Neural cell (in vitro differentiated cells): ENCODE results near the gene SLC49A4. TPM values are rescaled to one million over a fixed set of nuclear protein-coding genes. Genes with fewer than 3 reads are reported as not detected.

Source experiments
- H2AFZ ChIP-seq: fragments of 200-600, 300-800 bp; sonication (generic), shearing (Covaris generic); 2 replicates; pipeline ENCODE4 v1.6.0; 2014; ENCODE audit warnings: low read depth, mild to moderate bottlenecking, antibody characterized with exemption, low read length, moderate library complexity
- H3F3A ChIP-seq: fragments of 200-600 bp; shearing (Covaris generic); 2 replicates; pipeline ENCODE4 v1.6.1; 2016; ENCODE audit warnings: mild to moderate bottlenecking, moderate library complexity, mixed read lengths, antibody characterized with exemption, low read length; ENCODE audit not compliant: insufficient read depth, poor library complexity, severe bottlenecking
- H3K27ac ChIP-seq: fragments of 200-600, 300-800 bp; sonication (generic), shearing (Covaris generic); 2 replicates; pipeline ENCODE4 v1.5.1; 2014; ENCODE audit warnings: mild to moderate bottlenecking, low read length, moderate library complexity
- H3K27me3 ChIP-seq: fragments of 300-800, 200-600 bp; sonication (generic), shearing (Covaris generic); 2 replicates; pipeline ENCODE4 v1.6.0; 2014; ENCODE audit warnings: mild to moderate bottlenecking, low read depth, low read length, moderate library complexity; ENCODE audit not compliant: insufficient read depth
- H3K36me3 ChIP-seq: fragments of 300-800, 200-600 bp; sonication (generic), shearing (Covaris generic); 2 replicates; pipeline ENCODE4 v1.5.1; 2014; ENCODE audit warnings: mild to moderate bottlenecking, antibody characterized with exemption, low read length, moderate library complexity; ENCODE audit not compliant: insufficient read depth
- H3K4me2 ChIP-seq: fragments of 300-800, 200-600 bp; sonication (generic), shearing (Covaris generic); 2 replicates; pipeline ENCODE4 v1.6.0; 2014; ENCODE audit warnings: mild to moderate bottlenecking, low read length
- H3K4me3 ChIP-seq: fragments of 300-800, 200-600 bp; sonication (generic), shearing (Covaris generic); 2 replicates; pipeline ENCODE4 v1.5.1; 2014; ENCODE audit warnings: mild to moderate bottlenecking, low read length, moderate library complexity
- H3K79me2 ChIP-seq: fragments of 200-600 bp; shearing (Covaris generic); replicated peaks from 2 replicates; pipeline ENCODE4 v1.6.0; 2014; ENCODE audit warnings: mild to moderate bottlenecking, low read length, moderate library complexity; ENCODE audit not compliant: insufficient read depth
- H3K9ac ChIP-seq: fragments of 300-800, 200-600 bp; sonication (generic), shearing (Covaris generic); 2 replicates; pipeline ENCODE4 v1.6.1; 2016; ENCODE audit warnings: mild to moderate bottlenecking, low read length, mixed read lengths
- H3K9me2 ChIP-seq: fragments of 200-600 bp; shearing (Covaris generic); 2 replicates; pipeline ENCODE4 v1.6.1; 2016; ENCODE audit warnings: mild to moderate bottlenecking, low read length, mixed read lengths; ENCODE audit not compliant: insufficient read depth
- H3K9me3 ChIP-seq: fragments of 200-600, 300-800 bp; sonication (generic), shearing (Covaris generic); 2 replicates; pipeline ENCODE4 v1.6.1; 2016; ENCODE audit warnings: mild to moderate bottlenecking, mixed run types, low read length, moderate library complexity, mixed read lengths
- H4K20me1 ChIP-seq: fragments of 200-600 bp; shearing (Covaris generic); 2 replicates; pipeline ENCODE4 v1.6.1; 2016; ENCODE audit warnings: mild to moderate bottlenecking, mixed run types; ENCODE audit not compliant: insufficient read depth
- CTCF ChIP-seq: fragments of 450-650 bp; IDR thresholded peaks from 2 replicates; pipeline ENCODE4 v1.5.1; 2014; ENCODE audit warnings: antibody characterized with exemption, mild to moderate bottlenecking, moderate library complexity; ENCODE audit not compliant: poor library complexity, severe bottlenecking
- EP300 ChIP-seq: fragments of 450-650 bp; conservative IDR thresholded peaks from 2 replicates; pipeline ENCODE4 v1.6.1; 2014; ENCODE audit warnings: antibody characterized with exemption, mild to moderate bottlenecking, moderate library complexity; ENCODE audit not compliant: poor library complexity, severe bottlenecking
- EZH2 ChIP-seq: fragments of 200-600, 300-800 bp; shearing (Covaris generic), sonication (generic); IDR thresholded peaks from 2 replicates; pipeline ENCODE4 v1.6.1; 2014; ENCODE audit warnings: antibody characterized with exemption, low read length, borderline replicate concordance, mild to moderate bottlenecking; ENCODE audit not compliant: insufficient read depth, poor library complexity, severe bottlenecking
- MXI1 ChIP-seq: fragments of 450-650 bp; conservative IDR thresholded peaks from 2 replicates; pipeline ENCODE4 v1.6.1; 2014; ENCODE audit warnings: antibody characterized with exemption, mild to moderate bottlenecking; ENCODE audit not compliant: poor library complexity, severe bottlenecking
- POLR2AphosphoS5 ChIP-seq: IDR thresholded peaks from 2 replicates; pipeline ENCODE4 v1.6.1; 2012
- RAD21 ChIP-seq: fragments of 450-650 bp; conservative IDR thresholded peaks from 2 replicates; pipeline ENCODE4 v1.6.1; 2014; ENCODE audit warnings: antibody characterized with exemption, mild to moderate bottlenecking, moderate library complexity
- REST ChIP-seq: IDR thresholded peaks from 2 replicates; pipeline ENCODE4 v1.6.1; 2012; ENCODE audit warnings: borderline replicate concordance
- SMC3 ChIP-seq: fragments of 450-650 bp; conservative IDR thresholded peaks from 2 replicates; pipeline ENCODE4 v1.6.1; 2014; ENCODE audit warnings: antibody characterized with exemption, mild to moderate bottlenecking, moderate library complexity; ENCODE audit not compliant: poor library complexity
- TAF1 ChIP-seq: IDR thresholded peaks from 2 replicates; pipeline ENCODE4 v1.6.1; 2012; ENCODE audit warnings: low read depth
- polyA plus RNA-seq: library from polyadenylated mRNA; depleted of rRNA; stranded (reverse); fragments of >200 nt; gene quantifications from 2 replicates; pipeline ENCODE4 v1.2.3, GENCODE V29; 2014

The SLC49A4 gene
- polyA plus RNA-seq, 1 donor from 2014 or later, result 16.2 TPM

GRCh38 chr3:122786066-122786465, 8.8 kb upstream of the SLC49A4 start:
- H2AFZ ChIP-seq, result no peak overlapping the region
- no peak overlapping the region for H3K9ac ChIP-seq
- H3K36me3 ChIP-seq, result no peaks in the 10 kb centered on the region
- H3K79me2 ChIP-seq, result no peaks in the 10 kb centered on the region
- no peak overlapping the region for H3K4me3 ChIP-seq
- H3K27ac ChIP-seq, result no peak overlapping the region
- no peaks in the 10 kb centered on the region for H3K9me2 ChIP-seq
- no peaks in the 10 kb centered on the region for H3K27me3 ChIP-seq
- no peaks in the 10 kb centered on the region for H4K20me1 ChIP-seq
- TF ChIP-seq RAD21, result no peak
- TF ChIP-seq CTCF, result no peak
- no peak for TF ChIP-seq MXI1
- TF ChIP-seq EP300, result no peak
- no peak for TF ChIP-seq SMC3
- TF ChIP-seq EZH2, result no peak
- TF ChIP-seq POLR2AphosphoS5, result no peak
- no peak for TF ChIP-seq REST
- no peak for TF ChIP-seq TAF1
- no peaks in the 10 kb centered on the region for H3K9me3 ChIP-seq
- H3K4me2 ChIP-seq, result no peak overlapping the region
- no peaks in the 10 kb centered on the region for H3F3A ChIP-seq

GRCh38 chr3:122787872-122788271, 7.0 kb upstream of the SLC49A4 start:
- H3K9me3 ChIP-seq, result no peaks in the 10 kb centered on the region
- H3K4me2 ChIP-seq, result no peak overlapping the region
- no peaks in the 10 kb centered on the region for H3K27me3 ChIP-seq
- no peaks in the 10 kb centered on the region for H3F3A ChIP-seq
- no peak overlapping the region for H3K27ac ChIP-seq
- no peak overlapping the region for H3K4me3 ChIP-seq
- H3K9ac ChIP-seq, result no peak overlapping the region
- no peaks in the 10 kb centered on the region for H4K20me1 ChIP-seq
- H3K79me2 ChIP-seq, result no peaks in the 10 kb centered on the region
- no peak overlapping the region for H2AFZ ChIP-seq
- H3K36me3 ChIP-seq, result no peaks in the 10 kb centered on the region
- TF ChIP-seq EZH2 (no peak), MXI1 (no peak), SMC3 (no peak), TAF1 (no peak), POLR2AphosphoS5 (no peak), EP300 (no peak), REST (no peak)
- H3K9me2 ChIP-seq, result no peaks in the 10 kb centered on the region
